IMR-90 (cell line): ENCODE measurements around the gene ACADM. TPM values are rescaled to one million over a fixed set of nuclear protein-coding genes. Genes with fewer than 3 reads are reported as not detected.

ENCODE experiments used
- MAFK ChIP-seq: IDR thresholded peaks from 2 replicates; pipeline ENCODE4 v1.6.1; 2012; ENCODE audit warnings: low read depth, low read length, improper control_type of control experiment
- MAZ ChIP-seq: IDR thresholded peaks from 2 replicates; pipeline ENCODE4 v1.6.1; 2012; ENCODE audit warnings: low read depth, mild to moderate bottlenecking, low read length, improper control_type of control experiment, moderate library complexity, borderline replicate concordance
- RFX5 ChIP-seq: IDR thresholded peaks from 2 replicates; pipeline ENCODE4 v1.8.0; 2012; ENCODE audit warnings: low read depth, mild to moderate bottlenecking, low read length, moderate library complexity
- SMC3 ChIP-seq: fragments of 150-350 bp; IDR thresholded peaks from 2 replicates; pipeline ENCODE4 v1.6.1; 2016; ENCODE audit warnings: low read depth, mild to moderate bottlenecking, antibody characterized with exemption, low read length, moderate library complexity
- polyA plus RNA-seq, 3 experiments: library from polyadenylated mRNA; depleted of rRNA; stranded (reverse); fragments of >200 nt; gene quantifications; 2 replicates each; pipeline ENCODE4 v1.2.3, GENCODE V29; 2012; ENCODE audit warnings: low replicate concordance in 1 of 3
- total RNA-seq: library from RNA; depleted of rRNA; stranded (reverse); fragments of >200 nt; gene quantifications from 2 replicates; pipeline ENCODE4 v1.2.3, GENCODE V29; 2012
- TF ChIP-seq, protein P1 (sequence below): fragments of 150-350 bp; IDR thresholded peaks from 2 replicates; pipeline ENCODE4 v1.6.1; 2016; ENCODE audit warnings: low read depth, mild to moderate bottlenecking, low read length, moderate library complexity, borderline replicate concordance

The ACADM gene
- total and polyA plus RNA-seq, 2 of the 4 experiments (the other 2 are of a cell fraction): 8.6 to 18.5 TPM

DNA sequence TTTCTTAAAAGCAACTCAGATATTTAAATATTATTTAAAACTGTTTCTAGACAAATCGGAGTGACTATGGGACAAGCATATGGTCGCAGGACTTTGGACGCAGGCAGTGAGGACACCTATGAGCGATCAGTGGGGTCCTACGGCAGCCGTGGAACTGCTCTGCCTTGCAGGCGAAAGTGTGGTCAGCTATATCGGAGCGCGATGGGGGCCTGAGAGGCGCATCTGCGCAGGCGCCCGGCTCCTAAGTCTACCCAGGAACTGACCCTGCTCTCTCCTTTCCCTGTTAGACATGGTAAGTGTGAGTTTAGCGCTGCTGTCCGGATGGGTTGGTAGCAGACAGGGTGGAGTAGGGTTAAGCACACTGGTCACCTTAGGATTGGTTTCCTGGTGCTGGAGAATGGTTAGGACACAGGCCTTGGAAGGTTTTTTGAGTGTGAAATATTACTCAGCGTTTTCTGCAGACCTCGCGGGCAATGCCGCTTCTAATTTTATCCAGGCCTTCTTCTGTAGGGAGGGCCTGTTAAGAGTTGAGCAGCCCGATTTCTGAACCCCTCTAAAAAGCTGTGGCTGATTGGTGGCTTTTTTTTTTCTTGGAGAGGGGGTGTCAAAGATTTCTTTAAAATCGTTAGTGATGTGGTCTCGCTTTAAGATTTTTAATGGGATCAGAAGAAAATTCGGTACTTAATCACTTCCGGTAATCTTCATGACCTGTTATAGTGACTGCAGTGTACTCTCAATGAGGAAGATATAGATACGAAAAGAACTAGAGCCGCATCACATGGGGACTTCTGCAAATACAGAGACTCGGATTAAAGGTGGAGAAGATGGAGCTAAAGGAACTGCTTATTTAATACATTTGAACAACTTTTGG is 61.7 kb downstream of the ACADM start, which contains the start of gene RABGGTB (continued):
- TF ChIP-seq MAFK: peak; percentile 31; the same call in 1 of the 2 replicates
- peak; percentile 1; the same call in 1 of the 2 replicates for TF ChIP-seq SMC3
- TF ChIP-seq RFX5: no peak
- peak; percentile 74; the same call in 1 of the 2 replicates for TF ChIP-seq MAZ
- TF ChIP-seq, protein P1, sequence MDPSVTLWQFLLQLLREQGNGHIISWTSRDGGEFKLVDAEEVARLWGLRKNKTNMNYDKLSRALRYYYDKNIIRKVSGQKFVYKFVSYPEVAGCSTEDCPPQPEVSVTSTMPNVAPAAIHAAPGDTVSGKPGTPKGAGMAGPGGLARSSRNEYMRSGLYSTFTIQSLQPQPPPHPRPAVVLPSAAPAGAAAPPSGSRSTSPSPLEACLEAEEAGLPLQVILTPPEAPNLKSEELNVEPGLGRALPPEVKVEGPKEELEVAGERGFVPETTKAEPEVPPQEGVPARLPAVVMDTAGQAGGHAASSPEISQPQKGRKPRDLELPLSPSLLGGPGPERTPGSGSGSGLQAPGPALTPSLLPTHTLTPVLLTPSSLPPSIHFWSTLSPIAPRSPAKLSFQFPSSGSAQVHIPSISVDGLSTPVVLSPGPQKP: no peak
